HL-60/S4 (cell line): ENCODE measurements around the gene UBASH3B.

ENCODE experiments used
- in situ Hi-C: fragments of 300-500 bp; cut with MboI; formaldehyde crosslinking; loops from 2 replicates; pipeline ENCODE4 v1.14.3; 2022; ENCODE audit warnings: low sequenced_read_pairs

Gene UBASH3B

GRCh38 chr11:122672892-122673291 is 17.4 kb downstream of the UBASH3B start:
- in situ Hi-C loops, result loop anchor here (25.0 kb wide), 1 partner anchor 89 kb away; no protein-coding TSS in a partner anchor

GRCh38 chr11:122673701-122674100 is 18.2 kb downstream of the UBASH3B start:
- in situ Hi-C loops, result loop anchor here (25.0 kb wide), 1 partner anchor 89 kb away; no protein-coding TSS in a partner anchor

DNA sequence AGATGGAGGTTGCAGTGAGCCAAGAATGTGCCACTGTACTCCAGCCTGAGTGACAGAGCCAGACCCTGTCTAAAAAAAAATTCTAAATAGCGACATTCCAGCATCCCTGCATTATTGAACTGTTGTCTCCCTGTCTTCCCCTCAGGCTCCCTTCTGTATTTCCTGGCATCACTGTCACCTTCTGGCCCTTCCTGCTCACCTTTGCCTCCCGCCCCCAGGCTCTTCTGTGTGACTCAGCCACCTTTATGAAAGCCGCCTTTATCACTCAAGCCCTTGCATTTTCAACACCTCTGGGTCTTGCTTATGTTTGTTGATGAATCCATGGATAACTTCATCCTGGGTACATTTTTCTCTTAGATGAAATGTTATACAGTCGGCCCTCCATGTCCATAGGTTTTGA is 21.1 kb downstream of the UBASH3B start:
- in situ Hi-C loops, result no loop called here

DNA sequence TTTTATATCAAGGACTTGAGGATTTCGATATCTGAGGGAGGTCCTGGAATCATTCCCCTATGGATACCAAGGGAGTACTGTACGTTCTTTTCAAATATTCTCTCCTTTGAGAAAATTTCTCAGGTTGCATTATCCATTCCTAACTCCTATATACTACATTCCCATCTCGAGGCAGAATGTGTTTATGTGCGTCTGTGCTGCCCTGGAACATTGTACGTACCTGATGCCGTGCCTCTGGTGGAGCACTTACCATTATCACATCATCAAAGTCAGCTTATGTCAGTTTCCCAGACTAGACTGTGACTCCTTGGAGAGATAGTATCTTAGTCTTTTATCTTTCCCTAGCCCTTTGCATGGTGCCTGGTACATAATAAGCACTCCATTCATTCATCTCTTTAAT is 21.7 kb downstream of the UBASH3B start:
- in situ Hi-C loops, result no loop called here

- in situ Hi-C loops, result no loop called here
Measured at GRCh38 chr11:122678406-122678805, 22.9 kb downstream of the UBASH3B start.

- in situ Hi-C loops, result no loop called here
Measured at GRCh38 chr11:122679466-122679865, 23.9 kb downstream of the UBASH3B start.

DNA sequence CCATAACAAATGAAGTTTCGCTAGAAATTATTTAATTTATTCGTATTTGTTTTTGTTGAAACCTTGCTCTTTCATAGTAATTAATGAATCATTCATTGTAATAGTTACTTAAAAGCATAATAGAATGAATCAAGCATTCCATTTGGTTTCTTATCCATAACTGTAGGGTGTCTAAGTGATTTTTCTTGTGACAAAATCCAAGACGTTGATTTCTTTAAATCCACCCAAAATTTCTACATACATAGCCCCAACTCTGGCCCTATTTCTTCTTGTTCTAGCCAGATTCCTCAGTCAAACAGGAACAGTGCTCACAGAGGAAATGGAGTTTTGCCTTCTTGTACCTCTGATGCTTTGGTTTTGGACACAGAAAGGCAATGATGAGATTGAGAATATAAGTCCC is 25.5 kb downstream of the UBASH3B start:
- in situ Hi-C loops, result no loop called here

DNA sequence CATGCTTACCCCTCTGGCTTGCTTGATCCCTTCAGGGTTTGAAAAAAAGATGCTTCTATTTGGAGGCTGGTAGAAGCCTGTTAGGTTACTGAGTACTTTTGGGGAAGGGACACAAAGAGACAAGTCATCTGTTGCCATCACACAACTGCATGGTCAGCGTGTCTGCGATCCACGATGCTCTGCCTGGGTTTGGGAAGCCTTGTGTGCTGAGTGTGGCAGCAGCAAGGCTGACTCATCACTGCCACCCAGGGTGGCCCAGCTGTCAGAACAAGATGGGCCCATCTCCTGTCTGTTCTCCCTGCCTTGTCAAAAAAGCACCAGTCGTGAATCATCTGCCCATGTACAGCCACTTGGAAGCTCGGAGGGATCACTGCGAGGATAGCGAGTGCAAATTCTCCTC is 26.2 kb downstream of the UBASH3B start:
- in situ Hi-C loops, result no loop called here

DNA sequence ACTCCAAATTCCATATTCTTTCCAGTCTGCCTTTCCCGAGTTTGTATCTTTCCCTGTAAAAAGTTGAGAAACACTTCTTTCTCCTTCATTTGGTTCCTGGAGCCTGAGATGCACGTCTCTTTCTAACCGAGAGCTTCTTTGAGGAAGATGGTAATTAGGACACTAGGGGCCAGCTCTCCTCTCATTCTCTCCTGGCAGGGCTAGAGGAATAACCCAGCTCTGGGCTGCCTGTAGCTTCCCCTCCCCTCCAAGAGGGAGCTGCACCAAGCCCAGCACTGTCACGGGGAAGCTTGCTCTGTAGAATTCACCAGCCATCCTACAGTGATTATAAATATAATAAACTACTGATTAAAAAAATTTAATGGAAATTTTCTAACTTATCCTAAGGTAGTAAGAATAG is 26.9 kb downstream of the UBASH3B start:
- in situ Hi-C loops, result no loop called here

- in situ Hi-C loops, result no loop called here
Measured at GRCh38 chr11:122685041-122685440, 29.5 kb downstream of the UBASH3B start.

DNA sequence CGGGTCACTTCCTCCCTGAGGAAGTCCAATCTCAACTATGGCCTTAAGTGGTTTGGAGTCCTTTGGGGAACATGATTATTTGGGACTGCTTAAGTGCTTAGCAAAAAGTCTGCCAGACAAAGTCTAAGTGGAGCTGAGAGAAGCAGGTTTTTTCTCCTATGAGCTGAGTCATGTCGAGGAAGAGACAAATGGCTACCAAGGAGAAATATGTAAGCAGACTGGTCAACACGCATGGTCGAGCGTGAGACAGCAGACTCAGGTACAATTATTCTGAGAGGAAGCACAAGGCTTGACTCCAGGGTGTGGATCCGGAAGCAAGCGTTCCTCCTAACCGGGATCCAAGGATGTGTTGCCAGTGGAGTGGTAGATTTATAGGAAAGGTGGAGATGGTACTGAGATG is 30.6 kb downstream of the UBASH3B start:
- in situ Hi-C loops, result no loop called here

- in situ Hi-C loops, result no loop called here
Measured at GRCh38 chr11:122690384-122690783, 34.9 kb downstream of the UBASH3B start.

GRCh38 chr11:122690801-122691548 is 35.5 kb downstream of the UBASH3B start:
- in situ Hi-C loops, result no loop called here

DNA sequence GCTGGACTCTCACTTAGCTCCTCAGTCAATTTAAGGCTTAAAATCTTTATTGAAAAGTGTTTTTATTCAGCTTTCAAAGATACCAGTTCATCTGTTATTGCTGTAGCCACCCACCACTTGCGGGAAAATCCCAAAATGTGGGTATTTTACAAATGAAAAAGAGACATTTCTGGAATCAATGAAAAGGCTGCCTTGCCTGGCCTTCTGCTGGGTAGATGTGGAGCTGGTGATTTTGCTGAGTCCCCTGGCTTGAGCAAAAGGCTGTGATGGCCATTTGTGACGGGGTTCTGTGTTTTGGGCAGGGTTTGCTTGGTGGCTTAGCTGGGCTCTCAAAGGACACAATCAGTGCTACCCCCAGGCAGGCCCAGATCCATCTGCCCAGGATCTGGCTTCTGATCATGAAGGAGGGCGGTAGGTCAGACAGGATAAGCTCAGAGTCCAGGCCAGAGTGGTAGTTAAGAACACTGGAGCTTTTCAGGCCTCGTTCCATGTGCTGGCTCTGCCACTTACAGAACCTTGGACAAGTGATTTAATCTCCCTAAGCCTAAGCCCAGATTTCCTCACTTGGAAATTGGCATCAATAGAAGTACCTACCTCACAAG is 36.1 kb downstream of the UBASH3B start:
- in situ Hi-C loops, result no loop called here

GRCh38 chr11:122692444-122692843 is 36.9 kb downstream of the UBASH3B start:
- in situ Hi-C loops, result no loop called here

GRCh38 chr11:122695076-122695615 is 39.6 kb downstream of the UBASH3B start:
- in situ Hi-C loops, result no loop called here

GRCh38 chr11:122696662-122697061 is 41.1 kb downstream of the UBASH3B start:
- in situ Hi-C loops, result no loop called here

GRCh38 chr11:122697636-122698167 is 42.2 kb downstream of the UBASH3B start:
- in situ Hi-C loops, result no loop called here

GRCh38 chr11:122698392-122698791 is 42.9 kb downstream of the UBASH3B start:
- in situ Hi-C loops, result no loop called here

DNA sequence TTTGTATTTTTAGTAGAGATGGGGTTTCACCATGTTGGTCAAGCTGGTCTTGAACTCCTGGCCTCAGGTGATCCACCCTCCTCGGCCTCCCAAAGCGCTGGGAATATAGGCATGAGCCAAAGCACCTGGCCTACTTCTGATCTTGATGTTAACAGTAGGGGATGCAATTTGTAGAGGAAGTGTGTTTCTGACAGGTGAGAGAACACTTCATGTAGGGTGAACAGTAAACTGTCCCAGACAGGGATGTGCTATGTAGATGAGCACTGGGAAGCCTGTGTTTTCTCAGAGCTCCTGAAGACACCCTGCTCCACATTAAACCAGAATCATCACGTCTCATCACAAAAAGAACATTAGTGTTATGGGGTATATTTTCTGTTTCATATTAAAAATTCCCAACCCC is 45.1 kb downstream of the UBASH3B start:
- in situ Hi-C loops, result no loop called here

DNA sequence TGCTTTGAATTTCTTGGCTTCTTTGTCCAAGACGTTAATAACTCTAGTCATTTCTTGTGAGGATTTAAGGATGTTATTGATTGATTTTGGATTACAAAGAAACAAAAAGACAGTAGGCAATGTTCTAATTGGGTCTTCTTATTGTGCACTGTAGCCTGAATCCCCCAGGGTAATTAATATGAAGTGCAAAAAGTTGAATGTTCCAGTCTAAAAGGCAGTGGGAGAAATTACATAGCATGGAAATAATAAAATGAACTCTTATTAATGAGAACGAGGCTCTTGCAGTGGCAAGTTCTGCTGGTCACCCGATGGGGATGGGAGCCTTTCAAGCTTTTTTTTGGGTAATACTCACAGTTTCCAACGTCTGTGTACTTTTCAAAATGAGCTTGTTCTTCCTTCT is 45.6 kb downstream of the UBASH3B start:
- in situ Hi-C loops, result no loop called here
